Measurements from ENCODE around the gene MORN3.

DNA sequence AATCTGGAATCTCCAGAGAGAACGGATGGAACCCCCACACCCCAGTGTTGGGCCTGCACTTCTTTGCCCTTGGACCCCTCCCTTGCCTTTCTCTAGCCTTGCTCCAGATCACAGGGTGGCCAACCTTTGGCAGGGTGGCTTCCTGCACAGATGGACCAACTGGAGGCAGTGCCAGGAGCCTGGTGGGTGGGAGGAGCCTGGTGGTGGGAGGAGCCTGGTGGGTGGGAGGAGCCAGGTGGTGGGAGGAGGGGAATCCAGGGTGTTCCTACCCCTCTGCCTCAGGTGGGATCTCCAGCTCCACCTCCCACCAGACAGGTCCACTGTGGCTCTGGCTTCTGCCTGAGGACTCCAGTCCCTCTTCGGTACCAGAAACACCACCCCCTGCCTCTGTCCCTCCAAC, 58.1 kb downstream of the MORN3 start:
- TF ChIP-seq, protein P1, sequence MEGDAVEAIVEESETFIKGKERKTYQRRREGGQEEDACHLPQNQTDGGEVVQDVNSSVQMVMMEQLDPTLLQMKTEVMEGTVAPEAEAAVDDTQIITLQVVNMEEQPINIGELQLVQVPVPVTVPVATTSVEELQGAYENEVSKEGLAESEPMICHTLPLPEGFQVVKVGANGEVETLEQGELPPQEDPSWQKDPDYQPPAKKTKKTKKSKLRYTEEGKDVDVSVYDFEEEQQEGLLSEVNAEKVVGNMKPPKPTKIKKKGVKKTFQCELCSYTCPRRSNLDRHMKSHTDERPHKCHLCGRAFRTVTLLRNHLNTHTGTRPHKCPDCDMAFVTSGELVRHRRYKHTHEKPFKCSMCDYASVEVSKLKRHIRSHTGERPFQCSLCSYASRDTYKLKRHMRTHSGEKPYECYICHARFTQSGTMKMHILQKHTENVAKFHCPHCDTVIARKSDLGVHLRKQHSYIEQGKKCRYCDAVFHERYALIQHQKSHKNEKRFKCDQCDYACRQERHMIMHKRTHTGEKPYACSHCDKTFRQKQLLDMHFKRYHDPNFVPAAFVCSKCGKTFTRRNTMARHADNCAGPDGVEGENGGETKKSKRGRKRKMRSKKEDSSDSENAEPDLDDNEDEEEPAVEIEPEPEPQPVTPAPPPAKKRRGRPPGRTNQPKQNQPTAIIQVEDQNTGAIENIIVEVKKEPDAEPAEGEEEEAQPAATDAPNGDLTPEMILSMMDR (conservative IDR thresholded peaks at IDR 0.05 in 1 of 2, IDR thresholded peaks at IDR 0.05 in 1 of 2; ENCODE audit: extremely low read depth in 1 of 2, insufficient read depth in 1 of 2, low read depth in 1 of 2, low read length in 2 of 2) = no peak
- TF ChIP-seq EZH2 (IDR thresholded peaks at IDR 0.05; ENCODE audit: borderline replicate concordance, low read length) = no peak
